Activated B cell treated with CpG ODN at 0.5 μM for 24 hours (primary cell): ENCODE measurements around the gene TP73. TPM values are rescaled to one million over a fixed set of nuclear protein-coding genes. Genes with fewer than 3 reads are reported as not detected.

Source experiments
- ATAC-seq: fragments of 200-7000 bp; cut with Tn5 transposase; one replicate; pipeline ENCODE4 v1.10.0; 2021; ENCODE audit warnings: low read depth, mild to moderate bottlenecking, moderate library complexity
- CTCF ChIA-PET: fragments of 350-600 bp; sonication (Branson Sonifier 250); formaldehyde crosslinking; loops from one replicate; lab custom pipeline; 2021; ENCODE audit warnings: antibody characterized with exemption; lab: Charles Lee
- POLR2A ChIA-PET: fragments of 350-600 bp; sonication (Branson Sonifier 250); formaldehyde crosslinking; loops from one replicate; lab custom pipeline; 2021; ENCODE audit warnings: antibody characterized with exemption; lab: Charles Lee
- DNase-seq: peaks from one replicate; pipeline ENCODE4 v3.0.0; 2022
- H3K27ac Mint-ChIP-seq: one replicate; pipeline ENCODE4 v1.8.0; 2020; ENCODE audit warnings: mixed read lengths
- H3K27me3 Mint-ChIP-seq: one replicate; pipeline ENCODE4 v1.8.0; 2021; ENCODE audit warnings: mixed read lengths
- H3K36me3 Mint-ChIP-seq: one replicate; pipeline ENCODE4 v1.8.0; 2021; ENCODE audit warnings: low read depth, mixed read lengths
- H3K4me1 Mint-ChIP-seq: one replicate; pipeline ENCODE4 v1.8.0; 2021; ENCODE audit warnings: mixed read lengths
- H3K4me3 Mint-ChIP-seq: one replicate; pipeline ENCODE4 v1.8.0; 2020; ENCODE audit warnings: mild to moderate bottlenecking, mixed read lengths
- H3K9me3 Mint-ChIP-seq: one replicate; pipeline ENCODE4 v1.8.0; 2020; ENCODE audit warnings: mixed read lengths
- CTCF ChIP-seq: fragments of 200-600 bp; IDR thresholded peaks from one replicate; pipeline ENCODE4 v1.8.0; 2022; ENCODE audit warnings: antibody characterized with exemption, mild to moderate bottlenecking
- intact Hi-C: fragments of 100-400 bp; cut with micrococcal nuclease; formaldehyde crosslinking; loops from one replicate; pipeline ENCODE4 v1.15.1; 2024
- total RNA-seq: library from RNA; stranded (reverse); gene quantifications from 2 replicates; pipeline ENCODE4 v1.2.3, GENCODE V29; 2022

Gene TP73
- total RNA-seq, 1 donor from 2014 or later, result 2.6 TPM

GRCh38 chr1:3696689-3697088 is 44.4 kb downstream of the TP73 start:
- Mint-ChIP-seq H3K4me1 (peaks cover 8% of the 10 kb centered on the region), H3K27ac (no peak overlapping the region), H3K36me3 (no peaks in the 10 kb centered on the region), H3K4me3 (no peak overlapping the region), H3K9me3 (no peaks in the 10 kb centered on the region), H3K27me3 (peaks cover 8% of the 10 kb centered on the region)
- intact Hi-C loops, result no loop called here
- no peak for DNase-seq
- CTCF ChIA-PET, result interaction anchor here (2.1 kb wide), 1 partner anchor 28 kb away, joined by 10 read pairs; no protein-coding TSS in a partner anchor
- no peak for ATAC-seq
- POLR2A ChIA-PET, result no interaction called here
- TF ChIP-seq CTCF, result no peak

- Mint-ChIP-seq H3K36me3 (no peaks in the 10 kb centered on the region), H3K4me1 (peaks cover 8% of the 10 kb centered on the region), H3K27ac (no peak overlapping the region), H3K9me3 (no peaks in the 10 kb centered on the region), H3K27me3 (peaks cover 8% of the 10 kb centered on the region), H3K4me3 (no peak overlapping the region)
- no peak for TF ChIP-seq CTCF
- DNase-seq, result no peak
- intact Hi-C loops, result no loop called here
- ATAC-seq, result no peak
- ChIA-PET CTCF (no interaction called here), POLR2A (no interaction called here)
Observed at GRCh38 chr1:3697104-3697503, 44.8 kb downstream of the TP73 start.

- ATAC-seq, result no peak
- no peak overlapping the region for H3K4me3 Mint-ChIP-seq
- ChIA-PET CTCF (no interaction called here), POLR2A (no interaction called here)
- H3K27me3 Mint-ChIP-seq, result peaks cover 8% of the 10 kb centered on the region
- no peak for TF ChIP-seq CTCF
- no peak overlapping the region for H3K27ac Mint-ChIP-seq
- no peak for DNase-seq
- no peaks in the 10 kb centered on the region for H3K36me3 Mint-ChIP-seq
- H3K4me1 Mint-ChIP-seq, result peaks cover 8% of the 10 kb centered on the region
- H3K9me3 Mint-ChIP-seq, result no peaks in the 10 kb centered on the region
- intact Hi-C loops, result no loop called here
Observed at GRCh38 chr1:3697810-3698209, 45.5 kb downstream of the TP73 start.

- Mint-ChIP-seq H3K4me3 (no peak overlapping the region), H3K9me3 (no peaks in the 10 kb centered on the region), H3K27ac (no peak overlapping the region), H3K36me3 (no peaks in the 10 kb centered on the region), H3K4me1 (peaks cover 11% of the 10 kb centered on the region), H3K27me3 (peaks cover 8% of the 10 kb centered on the region)
- DNase-seq, result no peak
- no peak for TF ChIP-seq CTCF
- CTCF ChIA-PET, result no interaction called here
- POLR2A ChIA-PET, result no interaction called here
- intact Hi-C loops, result no loop called here
- no peak for ATAC-seq
Observed at GRCh38 chr1:3698660-3699408, 46.5 kb downstream of the TP73 start.

GRCh38 chr1:3699596-3699995 is 47.3 kb downstream of the TP73 start:
- ATAC-seq, result no peak
- ChIA-PET CTCF (no interaction called here), POLR2A (no interaction called here)

More at GRCh38 chr1:3699596-3699995, 47.3 kb downstream of the TP73 start:
- Mint-ChIP-seq H3K4me1 (peaks cover 17% of the 10 kb centered on the region), H3K27ac (no peak overlapping the region), H3K4me3 (no peak overlapping the region), H3K9me3 (no peaks in the 10 kb centered on the region), H3K27me3 (peaks cover 12% of the 10 kb centered on the region), H3K36me3 (no peaks in the 10 kb centered on the region)
- intact Hi-C loops, result no loop called here
- TF ChIP-seq CTCF, result no peak
- DNase-seq, result no peak
